ENCODE data around the gene ZNF385A.
"Not testable (repeated sequence)": the region's sequence is repeated elsewhere in the genome, so short reads cannot be mapped to it uniquely, and the experiment has no call there.

The ZNF385A gene

GRCh38 chr12:54329759-54330158 is 54.8 kb downstream of the ZNF385A start:
- peaks cover 61% of the 10 kb centered on the region for H3K4me1 Mint-ChIP-seq
- no peak for TF ChIP-seq CTCF (IDR thresholded peaks at IDR 0.05)
- peak overlapping the region; percentile 94 for H3K27ac Mint-ChIP-seq
- DNase-seq, result peak; percentile 57
- no peaks in the 10 kb centered on the region for H3K36me3 Mint-ChIP-seq (ENCODE audit: low read depth)
- no peaks in the 10 kb centered on the region for H3K9me3 Mint-ChIP-seq
- H3K27me3 Mint-ChIP-seq (ENCODE audit: low read depth, poor library complexity), result no peaks in the 10 kb centered on the region
- H3K4me3 Mint-ChIP-seq, result peak overlapping the region; percentile 58

- Mint-ChIP-seq H3K27ac (peak overlapping the region; percentile 97), H3K4me3 (peak overlapping the region; percentile 65), H3K4me1 (peaks cover 66% of the 10 kb centered on the region)
These were observed 55.8 kb downstream of the ZNF385A start for GRCh38 chr12:54328595-54329337.

GRCh38 chr12:54325442-54326109 is 59.0 kb downstream of the ZNF385A start:
- H3K36me3 Mint-ChIP-seq (ENCODE audit: low read depth); H3K9me3 Mint-ChIP-seq; DNase-seq; H3K27me3 Mint-ChIP-seq (ENCODE audit: low read depth, poor library complexity): not testable (repeated sequence)
- Mint-ChIP-seq H3K4me3 (peak overlapping the region; percentile 98), H3K4me1 (peaks cover 53% of the 10 kb centered on the region), H3K27ac (peak overlapping the region; percentile 99)

More at GRCh38 chr12:54328595-54329337, 55.8 kb downstream of the ZNF385A start:
- Mint-ChIP-seq H3K36me3 (ENCODE audit: low read depth) (no peaks in the 10 kb centered on the region), H3K9me3 (no peaks in the 10 kb centered on the region), H3K27me3 (ENCODE audit: low read depth, poor library complexity) (no peaks in the 10 kb centered on the region)
- DNase-seq, result no peak
- TF ChIP-seq CTCF (IDR thresholded peaks at IDR 0.05), result no peak

- TF ChIP-seq CTCF (IDR thresholded peaks at IDR 0.05), result peak; percentile 62
- Mint-ChIP-seq H3K9me3 (no peaks in the 10 kb centered on the region), H3K4me1 (peaks cover 45% of the 10 kb centered on the region), H3K4me3 (peak within 1 kb of the TSS; percentile 98), H3K27me3 (ENCODE audit: low read depth, poor library complexity) (no peaks in the 10 kb centered on the region), H3K27ac (peak within 1 kb of the TSS; percentile 99), H3K36me3 (ENCODE audit: low read depth) (no peaks in the 10 kb centered on the region)
- peak; percentile 90 for DNase-seq
These were observed 59.7 kb downstream of the ZNF385A start, which contains the start of gene COPZ1 for GRCh38 chr12:54324617-54325441. Gene COPZ1 (plus strand): TSS chr12:54325131. CDS start chr12:54325164, 33 bp downstream.

- DNase-seq, result no peak
- no peak overlapping the region for H3K4me3 Mint-ChIP-seq
- no peak for TF ChIP-seq CTCF (IDR thresholded peaks at IDR 0.05)
- no peaks in the 10 kb centered on the region for H3K9me3 Mint-ChIP-seq
- peaks cover 17% of the 10 kb centered on the region for H3K4me1 Mint-ChIP-seq
- no peak overlapping the region for H3K27ac Mint-ChIP-seq
- H3K27me3 Mint-ChIP-seq (ENCODE audit: low read depth, poor library complexity), result peaks cover 5% of the 10 kb centered on the region
- no peaks in the 10 kb centered on the region for H3K36me3 Mint-ChIP-seq (ENCODE audit: low read depth)
These were observed 63.2 kb downstream of the ZNF385A start for GRCh38 chr12:54321363-54321762.
